CD14-positive monocyte (primary cell): ENCODE data around the gene TAC3. TPM values are rescaled to one million over a fixed set of nuclear protein-coding genes. Genes with fewer than 3 reads are reported as not detected.

ENCODE experiments used
- DNase-seq, 3 donors: peaks; one replicate each; pipeline ENCODE4 v3.0.0-alpha.2; 2011 to 2022
- H2AFZ ChIP-seq: 2 replicates; pipeline ENCODE4 v1.6.0; 2012; ENCODE audit warnings: mild to moderate bottlenecking, low read depth, low read length, inconsistent platforms; ENCODE audit not compliant: insufficient read depth, poor library complexity, severe bottlenecking
- H3K27ac ChIP-seq, 2 donors: 1 replicate in 1 of 2; 2 replicates in 1 of 2; pipeline ENCODE4 v1.5.1; 2012 to 2013; ENCODE audit warnings: low read length in 2 of 2, control low read depth in 1 of 2, inconsistent platforms in 1 of 2, low read depth in 1 of 2, mild to moderate bottlenecking in 1 of 2
- H3K27me3 ChIP-seq, 2 donors: one replicate each; pipeline versions ENCODE4 v1.6.0 to v1.6.1; 2011 to 2013; ENCODE audit warnings: low read length in 2 of 2; ENCODE audit not compliant: control insufficient read depth in 2 of 2, insufficient read depth in 2 of 2
- H3K36me3 ChIP-seq, 2 donors: replicated peaks in 1 of 2; 1 replicate in 1 of 2; 2 replicates in 1 of 2; pipeline versions ENCODE4 v1.5.1 to v1.6.1; 2012 to 2013; ENCODE audit warnings: low read length in 2 of 2, control low read depth in 1 of 2, inconsistent platforms in 1 of 2, mild to moderate bottlenecking in 1 of 2; ENCODE audit not compliant: insufficient read depth in 2 of 2, control insufficient read depth in 1 of 2
- H3K4me1 ChIP-seq, 2 donors: 1 replicate in 1 of 2; 2 replicates in 1 of 2; pipeline versions ENCODE4 v1.5.1 to v1.6.1; 2012 to 2013; ENCODE audit warnings: low read length in 2 of 2, control low read depth in 1 of 2, inconsistent platforms in 1 of 2, mild to moderate bottlenecking in 1 of 2, moderate library complexity in 1 of 2; ENCODE audit not compliant: insufficient read depth in 2 of 2, control insufficient read depth in 1 of 2
- H3K4me2 ChIP-seq: replicated peaks from 2 replicates; pipeline ENCODE3; 2012; ENCODE audit warnings: low read length, moderate library complexity, mild to moderate bottlenecking; ENCODE audit not compliant: poor library complexity, severe bottlenecking; ENCODE audit errors: extremely low read depth
- H3K4me3 ChIP-seq, 3 experiments: fragments of 200-600 bp in 1 of 3; sonication (generic) in 1 of 3; replicated peaks in 1 of 3; 1 replicate in 2 of 3; 2 replicates in 1 of 3; pipeline ENCODE4 v1.5.1; 2011 to 2013; ENCODE audit warnings: low read length in 3 of 3, mild to moderate bottlenecking in 3 of 3, control low read depth in 2 of 3, low read depth in 2 of 3, inconsistent platforms in 1 of 3, moderate library complexity in 1 of 3
- H3K79me2 ChIP-seq: 2 replicates; pipeline ENCODE4 v1.6.0; 2012; ENCODE audit warnings: mild to moderate bottlenecking, control low read depth, inconsistent platforms, low read length, moderate library complexity; ENCODE audit not compliant: insufficient read depth
- H3K9ac ChIP-seq: 2 replicates; pipeline ENCODE4 v1.6.0; 2017; ENCODE audit warnings: low read length, mild to moderate bottlenecking; ENCODE audit not compliant: insufficient read depth, poor library complexity, severe bottlenecking
- H3K9me3 ChIP-seq, 2 donors: replicated peaks in 1 of 2; 1 replicate in 1 of 2; 2 replicates in 1 of 2; pipeline versions ENCODE4 v1.5.1 to v1.6.1; 2012 to 2013; ENCODE audit warnings: low read length in 2 of 2, control low read depth in 1 of 2; ENCODE audit not compliant: control insufficient read depth in 1 of 2, insufficient read depth in 1 of 2
- H4K20me1 ChIP-seq: 2 replicates; pipeline ENCODE4 v1.6.0; 2012; ENCODE audit warnings: mild to moderate bottlenecking, low read length, control low read depth, moderate library complexity; ENCODE audit not compliant: insufficient read depth
- H3K27ac Mint-ChIP-seq, 7 donors: one replicate each; pipeline ENCODE4 v1.8.0; 2020; ENCODE audit warnings: mild to moderate bottlenecking in 7 of 7, mixed read lengths in 7 of 7, moderate library complexity in 6 of 7, inconsistent platforms in 2 of 7
- H3K27me3 Mint-ChIP-seq, 3 donors: one replicate each; pipeline ENCODE4 v1.8.0; 2021 to 2022; ENCODE audit warnings: low read depth in 3 of 3, mild to moderate bottlenecking in 3 of 3, mixed read lengths in 3 of 3, moderate library complexity in 3 of 3, inconsistent platforms in 1 of 3
- H3K36me3 Mint-ChIP-seq, 2 donors: one replicate each; pipeline ENCODE4 v1.8.0; 2020; ENCODE audit warnings: mixed read lengths in 2 of 2, inconsistent platforms in 1 of 2, mild to moderate bottlenecking in 1 of 2
- H3K4me1 Mint-ChIP-seq: one replicate; pipeline ENCODE4 v1.8.0; 2020; ENCODE audit warnings: mild to moderate bottlenecking, mixed read lengths
- H3K4me3 Mint-ChIP-seq, 2 donors: one replicate each; pipeline ENCODE4 v1.8.0; 2020; ENCODE audit warnings: mild to moderate bottlenecking in 2 of 2, mixed read lengths in 2 of 2, moderate library complexity in 1 of 2
- H3K9me3 Mint-ChIP-seq, 7 donors: one replicate each; pipeline ENCODE4 v1.8.0; 2020 to 2022; ENCODE audit warnings: mixed read lengths in 7 of 7, mild to moderate bottlenecking in 6 of 7, moderate library complexity in 6 of 7, inconsistent platforms in 2 of 7
- CTCF ChIP-seq: fragments of 200-600 bp; IDR thresholded peaks from one replicate; pipeline ENCODE4 v1.8.0; 2022; ENCODE audit warnings: antibody characterized with exemption, mild to moderate bottlenecking
- WGBS: methylation state at CpG from one replicate; pipeline ENCODE4 v1.1.5; 2013; ENCODE audit warnings: missing lambda C conversion rate; ENCODE audit not compliant: insufficient coverage; 5-methylcytosine and 5-hydroxymethylcytosine counted together
- intact Hi-C, 2 donors: fragments of 100-400 bp; cut with micrococcal nuclease; formaldehyde crosslinking; loops; one replicate each; pipeline versions ENCODE4 v1.15.0 to v1.15.1; 2023
- polyA plus RNA-seq, 3 donors: library from polyadenylated mRNA; depleted of rRNA in 1 of 3; unstranded in 2 of 3; stranded (reverse) in 1 of 3; fragments of 300-500 nt in 2 of 3; fragments of >200 nt in 1 of 3; fragmentation: Illumina TruSeq in 2 of 3; gene quantifications; 1 replicate in 2 of 3; 2 replicates in 1 of 3; pipeline ENCODE4 v1.2.3, GENCODE V29; 2012 to 2021

TAC3 gene
- polyA plus RNA-seq, 3 donors = 0.15 TPM; not detected in 2

GRCh38 chr12:57005980-57006808 lies 10.1 kb downstream of the TAC3 start, which contains the start of gene ZBTB39:
ZBTB39 (minus strand) TSS chr12:57006546; CDS start chr12:57004917, 1,629 bp downstream.
- Histone ChIP-seq H3K4me3 (peak within 1 kb of the TSS; percentile 59 to 87 (median 86)), H3K27me3 (no peaks in the 10 kb centered on the region), H2AFZ (peak within 1 kb of the TSS; percentile 95), H3K79me2 (peaks cover 19% of the 10 kb centered on the region), H3K4me2 (peak within 1 kb of the TSS; percentile 94), H3K4me1 (peaks cover 13 to 21% of the 10 kb centered on the region in 2 donors), H3K27ac (peak within 1 kb of the TSS in 1 of 2 donors; percentile 55), H3K9ac (peak within 1 kb of the TSS; percentile 81), H3K36me3 (peaks cover 28 to 31% of the 10 kb centered on the region in 2 donors), H3K9me3 (no peaks in the 10 kb centered on the region), H4K20me1 (peaks cover 10% of the 10 kb centered on the region)
- DNase-seq = peak; percentile 15 to 66 (median 48)
- WGBS = under 1% methylated on average over 69 of the region's 94 CpGs
- Mint-ChIP-seq H3K36me3 (peaks cover 37% of the 10 kb centered on the region in 2 donors), H3K27me3 (peaks cover 0 to 1% (median 0%) of the 10 kb centered on the region in 3 donors), H3K27ac (peak within 1 kb of the TSS; percentile 18 to 76 (median 53)), H3K9me3 (no peaks in the 10 kb centered on the region), H3K4me3 (peak within 1 kb of the TSS; percentile 86 to 94), H3K4me1 (peaks cover 23% of the 10 kb centered on the region)
- intact Hi-C loops = loop anchor here in 1 of 2 donors (5.0 kb wide), 1 partner anchor 56 kb away; no protein-coding TSS in a partner anchor
- peak; percentile 64 for TF ChIP-seq CTCF

- Histone ChIP-seq H3K4me2 (peak overlapping the region; percentile 94), H3K27ac (no peak overlapping the region), H3K4me3 (no peak overlapping the region), H4K20me1 (peaks cover 15% of the 10 kb centered on the region), H3K9me3 (no peaks in the 10 kb centered on the region), H3K79me2 (peaks cover 19% of the 10 kb centered on the region), H3K9ac (no peak overlapping the region), H3K27me3 (no peaks in the 10 kb centered on the region), H2AFZ (no peak overlapping the region), H3K4me1 (peaks cover 13 to 21% of the 10 kb centered on the region in 2 donors), H3K36me3 (peaks cover 38 to 46% of the 10 kb centered on the region in 2 donors)
- Mint-ChIP-seq H3K36me3 (peaks cover 46 to 50% of the 10 kb centered on the region in 2 donors), H3K4me3 (no peak overlapping the region), H3K27me3 (peaks cover 0 to 1% (median 0%) of the 10 kb centered on the region in 3 donors), H3K27ac (no peak overlapping the region), H3K4me1 (peaks cover 23% of the 10 kb centered on the region), H3K9me3 (no peaks in the 10 kb centered on the region)
- no CpG with 5 or more reads among the region's 6 CpGs for WGBS
- intact Hi-C loops = loop anchor here (5.0 kb wide), 2 partner anchors 58 to 247 kb away; no protein-coding TSS in a partner anchor
- no peak for DNase-seq
- no peak for TF ChIP-seq CTCF
Observed at GRCh38 chr12:57004651-57005050, 11.7 kb downstream of the TAC3 start.
